Measurements from ENCODE around the gene DEPDC5.

DNA sequence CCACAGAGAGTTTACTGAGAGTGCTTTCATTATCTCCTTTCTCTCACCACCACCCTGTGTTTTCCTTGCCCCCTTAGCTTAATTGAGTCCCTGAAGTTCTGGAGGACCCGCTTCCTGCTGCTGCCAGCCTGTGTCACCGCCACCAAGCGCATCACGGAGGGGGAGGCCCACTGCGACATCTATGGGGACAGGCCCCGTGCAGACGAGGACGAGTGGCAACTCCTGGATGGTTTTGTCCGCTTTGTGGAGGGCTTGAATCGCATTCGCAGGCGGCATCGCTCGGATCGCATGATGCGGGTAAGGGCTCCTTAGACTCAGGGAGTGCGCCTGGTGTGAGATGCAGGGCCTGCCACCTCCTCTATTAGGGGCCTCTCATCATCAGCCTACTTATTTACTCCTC is 91.1 kb downstream of the DEPDC5 start:
- no peak for TF ChIP-seq POLR2AphosphoS5 (IDR thresholded peaks at IDR 0.05)
- TF ChIP-seq, protein P1, sequence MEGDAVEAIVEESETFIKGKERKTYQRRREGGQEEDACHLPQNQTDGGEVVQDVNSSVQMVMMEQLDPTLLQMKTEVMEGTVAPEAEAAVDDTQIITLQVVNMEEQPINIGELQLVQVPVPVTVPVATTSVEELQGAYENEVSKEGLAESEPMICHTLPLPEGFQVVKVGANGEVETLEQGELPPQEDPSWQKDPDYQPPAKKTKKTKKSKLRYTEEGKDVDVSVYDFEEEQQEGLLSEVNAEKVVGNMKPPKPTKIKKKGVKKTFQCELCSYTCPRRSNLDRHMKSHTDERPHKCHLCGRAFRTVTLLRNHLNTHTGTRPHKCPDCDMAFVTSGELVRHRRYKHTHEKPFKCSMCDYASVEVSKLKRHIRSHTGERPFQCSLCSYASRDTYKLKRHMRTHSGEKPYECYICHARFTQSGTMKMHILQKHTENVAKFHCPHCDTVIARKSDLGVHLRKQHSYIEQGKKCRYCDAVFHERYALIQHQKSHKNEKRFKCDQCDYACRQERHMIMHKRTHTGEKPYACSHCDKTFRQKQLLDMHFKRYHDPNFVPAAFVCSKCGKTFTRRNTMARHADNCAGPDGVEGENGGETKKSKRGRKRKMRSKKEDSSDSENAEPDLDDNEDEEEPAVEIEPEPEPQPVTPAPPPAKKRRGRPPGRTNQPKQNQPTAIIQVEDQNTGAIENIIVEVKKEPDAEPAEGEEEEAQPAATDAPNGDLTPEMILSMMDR (IDR thresholded peaks at IDR 0.05): no peak

Data from sigmoid colon (tissue), 4 donors.